ENCODE measurements around the gene GORASP2. TPM values are rescaled to one million over a fixed set of nuclear protein-coding genes. Genes with fewer than 3 reads are reported as not detected.

The GORASP2 gene
- 86.8 to 107 TPM (median 93.7 TPM) in 5 replicates for total RNA-seq (2022; extraction: Qiagen RNA extraction; ENCODE audit: low read depth)

DNA sequence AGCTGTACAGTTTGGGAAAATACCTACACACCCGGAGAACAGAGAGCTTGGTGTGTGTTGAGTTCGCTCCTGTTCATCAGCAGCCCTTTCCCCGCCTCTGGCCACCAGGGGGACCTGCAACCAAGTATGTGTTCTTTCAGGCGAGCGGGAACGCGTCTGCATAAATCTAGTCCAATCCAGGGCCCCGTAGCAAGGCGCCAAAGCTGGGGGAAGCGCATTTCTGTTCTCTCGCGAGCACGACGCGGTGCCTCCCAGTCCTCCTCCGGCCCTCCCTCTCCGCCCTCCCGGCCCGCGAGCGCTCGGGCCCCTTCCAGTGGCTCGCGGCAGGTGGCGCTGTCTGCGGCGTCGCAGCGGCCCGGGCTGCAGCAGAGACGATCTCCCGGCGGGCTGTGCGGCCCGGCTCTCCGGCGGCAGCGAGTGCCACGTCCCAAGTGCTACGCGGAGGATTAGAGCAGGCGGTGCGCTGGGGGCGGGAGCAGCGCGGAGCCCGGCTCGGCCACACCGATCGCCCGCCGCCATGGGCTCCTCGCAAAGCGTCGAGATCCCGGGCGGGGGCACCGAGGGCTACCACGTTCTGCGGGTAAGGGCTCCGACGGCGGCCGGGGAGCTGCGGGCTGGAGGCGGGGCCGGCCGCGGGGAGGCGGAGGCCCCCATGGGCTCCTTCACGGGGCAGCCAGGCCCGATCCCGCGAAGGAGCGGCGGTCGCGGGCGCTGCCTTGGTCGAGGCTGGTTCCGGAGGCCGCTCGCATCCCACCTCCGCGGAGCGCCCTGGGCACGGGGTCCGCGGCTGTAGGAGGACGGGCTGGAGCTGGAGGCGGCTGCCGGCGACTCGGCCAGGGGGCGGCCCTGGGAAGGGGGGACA lies at the start of gene GORASP2:
Gene GORASP2, plus strand, starts transcription at position 430 of the 862 bp plus-strand sequence. Its CDS starts 88 bp downstream, at position 518.

Other genes starting within 250 kb of the GORASP2 start
- gene SP5, start 213.9 kb upstream of the GORASP2 start, total RNA-seq (2022; extraction: Qiagen RNA extraction; ENCODE audit: low read depth) = not detected in 5 replicates
- not detected in 5 replicates for gene ERICH2, start 158.9 kb upstream of the GORASP2 start, total RNA-seq (2022; extraction: Qiagen RNA extraction; ENCODE audit: low read depth)
- 0.49 to 0.60 TPM (median 0.54 TPM) in 5 replicates for gene GAD1, start 112.4 kb upstream of the GORASP2 start, total RNA-seq (2022; extraction: Qiagen RNA extraction; ENCODE audit: low read depth)
- 23.9 to 28.5 TPM (median 26.7 TPM) in 5 replicates for gene TLK1, start 231.6 kb downstream of the GORASP2 start, total RNA-seq (2022; extraction: Qiagen RNA extraction; ENCODE audit: low read depth)